ENCODE data around the gene MIB2.

MIB2 gene

GRCh38 chr1:1615256-1616044 is at the start of gene MIB2:
Gene MIB2 (plus strand): TSS chr1:1615500. CDS start chr1:1623453, 7,953 bp downstream.
- H3K9ac ChIP-seq (ENCODE audit: low read length), result peak within 1 kb of the TSS; percentile 99
- peak within 1 kb of the TSS; percentile 99 for H3K4me3 ChIP-seq (ENCODE audit: low read depth, low read length)
- H3K36me3 ChIP-seq (ENCODE audit: control insufficient read depth, insufficient read depth, low read length), result peaks cover 6% of the 10 kb centered on the region
- H3K9me3 ChIP-seq (ENCODE audit: control insufficient read depth, insufficient read depth, low read depth, low read length), result no peaks in the 10 kb centered on the region
- peaks cover 13% of the 10 kb centered on the region; the same call in 1 of the 2 replicates for H3K4me1 ChIP-seq (ENCODE audit: control insufficient read depth, insufficient read depth, low read length)
- peak within 1 kb of the TSS; percentile 99 for H3K27ac ChIP-seq (ENCODE audit: low read depth, low read length)
- H3K27me3 ChIP-seq (ENCODE audit: control insufficient read depth, insufficient read depth, low read length), result no peaks in the 10 kb centered on the region

- peaks cover 3% of the 10 kb centered on the region; the same call in 1 of the 2 replicates for H3K4me1 ChIP-seq (ENCODE audit: control insufficient read depth, insufficient read depth, low read length)
- H3K4me3 ChIP-seq (ENCODE audit: low read depth, low read length), result no peak overlapping the region
- H3K9ac ChIP-seq (ENCODE audit: low read length), result no peak overlapping the region
- H3K27me3 ChIP-seq (ENCODE audit: control insufficient read depth, insufficient read depth, low read length), result no peaks in the 10 kb centered on the region
- no peaks in the 10 kb centered on the region for H3K9me3 ChIP-seq (ENCODE audit: control insufficient read depth, insufficient read depth, low read depth, low read length)
- peaks cover 46% of the 10 kb centered on the region for H3K36me3 ChIP-seq (ENCODE audit: control insufficient read depth, insufficient read depth, low read length)
- H3K27ac ChIP-seq (ENCODE audit: low read depth, low read length), result peak overlapping the region; percentile 63
These were observed 48.0 kb upstream of the MIB2 start for GRCh38 chr1:1567152-1567875.

GRCh38 chr1:1567891-1568291 is 47.4 kb upstream of the MIB2 start:
- peaks cover 3% of the 10 kb centered on the region; the same call in 1 of the 2 replicates for H3K4me1 ChIP-seq (ENCODE audit: control insufficient read depth, insufficient read depth, low read length)
- peak overlapping the region; percentile 63 for H3K27ac ChIP-seq (ENCODE audit: low read depth, low read length)
- peak overlapping the region; percentile 9 for H3K9ac ChIP-seq (ENCODE audit: low read length)
- no peak overlapping the region for H3K4me3 ChIP-seq (ENCODE audit: low read depth, low read length)
- H3K9me3 ChIP-seq (ENCODE audit: control insufficient read depth, insufficient read depth, low read depth, low read length), result no peaks in the 10 kb centered on the region
- H3K27me3 ChIP-seq (ENCODE audit: control insufficient read depth, insufficient read depth, low read length), result no peaks in the 10 kb centered on the region
- peaks cover 45% of the 10 kb centered on the region for H3K36me3 ChIP-seq (ENCODE audit: control insufficient read depth, insufficient read depth, low read length)

- Histone ChIP-seq H3K4me3 (ENCODE audit: low read depth, low read length) (no peak overlapping the region), H3K36me3 (ENCODE audit: control insufficient read depth, insufficient read depth, low read length) (peaks cover 31% of the 10 kb centered on the region), H3K9ac (ENCODE audit: low read length) (no peak overlapping the region), H3K27ac (ENCODE audit: low read depth, low read length) (no peak overlapping the region), H3K27me3 (ENCODE audit: control insufficient read depth, insufficient read depth, low read length) (no peaks in the 10 kb centered on the region), H3K4me1 (ENCODE audit: control insufficient read depth, insufficient read depth, low read length) (peaks cover 3% of the 10 kb centered on the region; the same call in 1 of the 2 replicates), H3K9me3 (ENCODE audit: control insufficient read depth, insufficient read depth, low read depth, low read length) (no peaks in the 10 kb centered on the region)
These were observed 46.0 kb upstream of the MIB2 start for GRCh38 chr1:1569341-1569740.

- H3K27me3 ChIP-seq (ENCODE audit: control insufficient read depth, insufficient read depth, low read length), result peaks cover 7% of the 10 kb centered on the region; the same call in 1 of the 2 replicates
- H3K9me3 ChIP-seq (ENCODE audit: control insufficient read depth, insufficient read depth, low read depth, low read length), result no peaks in the 10 kb centered on the region
- peak overlapping the region; percentile 99 for H3K9ac ChIP-seq (ENCODE audit: low read length)
- peaks cover 12% of the 10 kb centered on the region for H3K36me3 ChIP-seq (ENCODE audit: control insufficient read depth, insufficient read depth, low read length)
- peak overlapping the region; percentile 96 for H3K27ac ChIP-seq (ENCODE audit: low read depth, low read length)
- peak overlapping the region; percentile 99 for H3K4me3 ChIP-seq (ENCODE audit: low read depth, low read length)
- peaks cover 3% of the 10 kb centered on the region; the same call in 1 of the 2 replicates for H3K4me1 ChIP-seq (ENCODE audit: control insufficient read depth, insufficient read depth, low read length)
These were observed 41.2 kb upstream of the MIB2 start for GRCh38 chr1:1573843-1574720.

GRCh38 chr1:1574721-1575537 is 40.4 kb upstream of the MIB2 start, which contains the start of gene SSU72:
Gene SSU72 (minus strand): TSS chr1:1574863. CDS start chr1:1574557, 306 bp downstream.
- H3K4me1 ChIP-seq (ENCODE audit: control insufficient read depth, insufficient read depth, low read length), result no peaks in the 10 kb centered on the region; the same call in 1 of the 2 replicates
- peak within 1 kb of the TSS; percentile 99 for H3K9ac ChIP-seq (ENCODE audit: low read length)
- no peaks in the 10 kb centered on the region for H3K9me3 ChIP-seq (ENCODE audit: control insufficient read depth, insufficient read depth, low read depth, low read length)
- peak within 1 kb of the TSS; percentile 96 for H3K27ac ChIP-seq (ENCODE audit: low read depth, low read length)
- peaks cover 8% of the 10 kb centered on the region; the same call in 1 of the 2 replicates for H3K27me3 ChIP-seq (ENCODE audit: control insufficient read depth, insufficient read depth, low read length)
- H3K36me3 ChIP-seq (ENCODE audit: control insufficient read depth, insufficient read depth, low read length), result peaks cover 6% of the 10 kb centered on the region
- peak within 1 kb of the TSS; percentile 99 for H3K4me3 ChIP-seq (ENCODE audit: low read depth, low read length)

- H3K27me3 ChIP-seq (ENCODE audit: control insufficient read depth, insufficient read depth, low read length), result peaks cover 10% of the 10 kb centered on the region; the same call in 1 of the 2 replicates
- no peak overlapping the region for H3K4me3 ChIP-seq (ENCODE audit: low read depth, low read length)
- no peak overlapping the region for H3K9ac ChIP-seq (ENCODE audit: low read length)
- peaks cover 4% of the 10 kb centered on the region for H3K36me3 ChIP-seq (ENCODE audit: control insufficient read depth, insufficient read depth, low read length)
- no peak overlapping the region for H3K27ac ChIP-seq (ENCODE audit: low read depth, low read length)
- no peaks in the 10 kb centered on the region for H3K9me3 ChIP-seq (ENCODE audit: control insufficient read depth, insufficient read depth, low read depth, low read length)
- H3K4me1 ChIP-seq (ENCODE audit: control insufficient read depth, insufficient read depth, low read length), result no peaks in the 10 kb centered on the region; the same call in 1 of the 2 replicates
These were observed 37.8 kb upstream of the MIB2 start for GRCh38 chr1:1577367-1578011.

GRCh38 chr1:1578371-1578940 is 36.8 kb upstream of the MIB2 start:
- H3K27ac ChIP-seq (ENCODE audit: low read depth, low read length), result no peak overlapping the region
- H3K9ac ChIP-seq (ENCODE audit: low read length), result peak overlapping the region; percentile 26
- no peak overlapping the region for H3K4me3 ChIP-seq (ENCODE audit: low read depth, low read length)

GRCh38 chr1:1582585-1583346 is 32.5 kb upstream of the MIB2 start:
- Histone ChIP-seq H3K4me3 (ENCODE audit: low read depth, low read length) (no peak overlapping the region), H3K9ac (ENCODE audit: low read length) (no peak overlapping the region), H3K27me3 (ENCODE audit: control insufficient read depth, insufficient read depth, low read length) (peaks cover 29% of the 10 kb centered on the region; the same call in 1 of the 2 replicates), H3K4me1 (ENCODE audit: control insufficient read depth, insufficient read depth, low read length) (no peaks in the 10 kb centered on the region), H3K27ac (ENCODE audit: low read depth, low read length) (no peak overlapping the region), H3K36me3 (ENCODE audit: control insufficient read depth, insufficient read depth, low read length) (no peaks in the 10 kb centered on the region), H3K9me3 (ENCODE audit: control insufficient read depth, insufficient read depth, low read depth, low read length) (no peaks in the 10 kb centered on the region)

More at GRCh38 chr1:1578371-1578940, 36.8 kb upstream of the MIB2 start:
- Histone ChIP-seq H3K36me3 (ENCODE audit: control insufficient read depth, insufficient read depth, low read length) (no peaks in the 10 kb centered on the region; the same call in 1 of the 2 replicates), H3K4me1 (ENCODE audit: control insufficient read depth, insufficient read depth, low read length) (no peaks in the 10 kb centered on the region; the same call in 1 of the 2 replicates), H3K27me3 (ENCODE audit: control insufficient read depth, insufficient read depth, low read length) (peaks cover 19% of the 10 kb centered on the region; the same call in 1 of the 2 replicates), H3K9me3 (ENCODE audit: control insufficient read depth, insufficient read depth, low read depth, low read length) (no peaks in the 10 kb centered on the region)

Data from HUES6 (cell line).